ENCODE data around the gene XCR1.
"Not testable (repeated sequence)": the region's sequence is repeated elsewhere in the genome, so short reads cannot be mapped to it uniquely, and the experiment has no call there.

Gene XCR1

GRCh38 chr3:46001178-46001577 is 26.1 kb downstream of the XCR1 start:
- no peak for FAIRE-seq

GRCh38 chr3:45997942-45998341 is 29.3 kb downstream of the XCR1 start:
- FAIRE-seq, result no peak

GRCh38 chr3:45997499-45997898 is 29.8 kb downstream of the XCR1 start:
- FAIRE-seq, result not testable (repeated sequence)

- peak; percentile 55 for FAIRE-seq
Observed at GRCh38 chr3:45995236-45996192, 31.8 kb downstream of the XCR1 start, which contains the start of gene FYCO1. Gene FYCO1 (minus strand): TSS chr3:45995824. CDS start chr3:45984910, 10,914 bp downstream.

GRCh38 chr3:45994419-45995235 is 32.7 kb downstream of the XCR1 start:
- FAIRE-seq, result no peak

GRCh38 chr3:45993421-45994027 is 33.8 kb downstream of the XCR1 start:
- no peak for FAIRE-seq

- FAIRE-seq, result no peak
Observed at GRCh38 chr3:45992821-45993221, 34.5 kb downstream of the XCR1 start.

- FAIRE-seq, result no peak
Observed at GRCh38 chr3:45992133-45992729, 35.1 kb downstream of the XCR1 start.

GRCh38 chr3:45991341-45991740 is 35.9 kb downstream of the XCR1 start:
- no peak for FAIRE-seq

- no peak for FAIRE-seq
Observed at GRCh38 chr3:45990181-45990580, 37.1 kb downstream of the XCR1 start.

- peak; percentile 30 for FAIRE-seq
Observed at GRCh38 chr3:45988804-45989203, 38.5 kb downstream of the XCR1 start.

GRCh38 chr3:45988362-45988761 is 38.9 kb downstream of the XCR1 start:
- no peak for FAIRE-seq

- no peak for FAIRE-seq
Observed at GRCh38 chr3:45987368-45988291, 39.7 kb downstream of the XCR1 start.

GRCh38 chr3:45986303-45986982 is 40.8 kb downstream of the XCR1 start:
- FAIRE-seq, result peak; percentile 98

- FAIRE-seq, result no peak
Observed at GRCh38 chr3:45985532-45986302, 41.6 kb downstream of the XCR1 start.

- FAIRE-seq, result no peak
Observed at GRCh38 chr3:45984331-45985312, 42.7 kb downstream of the XCR1 start.

- FAIRE-seq, result no peak
Observed at GRCh38 chr3:45983770-45984169, 43.5 kb downstream of the XCR1 start.

- no peak for FAIRE-seq
Observed at GRCh38 chr3:45981346-45982074, 45.8 kb downstream of the XCR1 start.
